Glutamatergic neuron (in vitro differentiated cells): ENCODE results near the gene PRDX2. TPM values are rescaled to one million over a fixed set of nuclear protein-coding genes. Genes with fewer than 3 reads are reported as not detected.

ENCODE experiments used
- DNase-seq: peaks from one replicate; pipeline ENCODE4 v3.0.0; 2022
- H3K27ac Mint-ChIP-seq: one replicate; pipeline ENCODE4 v1.8.0; 2020; ENCODE audit warnings: mild to moderate bottlenecking, mixed read lengths, inconsistent platforms; ENCODE audit not compliant: unreplicated experiment
- H3K27me3 Mint-ChIP-seq: one replicate; pipeline ENCODE4 v1.8.0; 2020; ENCODE audit warnings: mild to moderate bottlenecking, moderate library complexity, mixed read lengths, inconsistent platforms; ENCODE audit not compliant: unreplicated experiment
- H3K36me3 Mint-ChIP-seq: one replicate; pipeline ENCODE4 v1.8.0; 2020; ENCODE audit warnings: mild to moderate bottlenecking, mixed read lengths, inconsistent platforms; ENCODE audit not compliant: unreplicated experiment
- H3K4me1 Mint-ChIP-seq: one replicate; pipeline ENCODE4 v1.8.0; 2020; ENCODE audit warnings: mild to moderate bottlenecking, low read depth, mixed read lengths, inconsistent platforms; ENCODE audit not compliant: unreplicated experiment
- H3K4me3 Mint-ChIP-seq: one replicate; pipeline ENCODE4 v1.8.0; 2020; ENCODE audit warnings: mild to moderate bottlenecking, mixed read lengths, inconsistent platforms; ENCODE audit not compliant: unreplicated experiment
- H3K9me3 Mint-ChIP-seq: one replicate; pipeline ENCODE4 v1.8.0; 2020; ENCODE audit warnings: mild to moderate bottlenecking, moderate library complexity, mixed read lengths, inconsistent platforms; ENCODE audit not compliant: unreplicated experiment
- CTCF ChIP-seq: fragments of 200-600 bp; sonication (generic); IDR thresholded peaks from one replicate; pipeline ENCODE4 v1.5.0; 2021; ENCODE audit not compliant: partially characterized antibody, unreplicated experiment
- total RNA-seq: library from RNA; stranded (reverse); fragmentation: NEBNext Ultra II Directional; extraction: Animal tissue kit (Norgen Biotek cat#: 25700); gene quantifications from one replicate; pipeline ENCODE4 v1.2.1, GENCODE V29; 2021; ENCODE audit not compliant: unreplicated experiment

PRDX2 gene
- total RNA-seq, 1 donor from 2014 or later = 671 TPM

- H3K4me1 Mint-ChIP-seq = peaks cover 38% of the 10 kb centered on the region
- peaks cover 35% of the 10 kb centered on the region for H3K27me3 Mint-ChIP-seq
- DNase-seq = peak; percentile 77
Measured at GRCh38 chr19:12834976-12835757, 33.6 kb upstream of the PRDX2 start.

GRCh38 chr19:12834566-12834943 is 33.0 kb upstream of the PRDX2 start, which contains the start of gene RTBDN:
RTBDN (minus strand) TSS chr19:12834579; CDS start chr19:12829979, 4,600 bp downstream.
- peak within 1 kb of the TSS; percentile 89 for H3K4me3 Mint-ChIP-seq
- H3K27me3 Mint-ChIP-seq = peaks cover 34% of the 10 kb centered on the region
- H3K9me3 Mint-ChIP-seq = peaks cover 25% of the 10 kb centered on the region
- no peak for TF ChIP-seq CTCF
- H3K36me3 Mint-ChIP-seq = peaks cover 6% of the 10 kb centered on the region
- H3K27ac Mint-ChIP-seq = peak within 1 kb of the TSS; percentile 79
- H3K4me1 Mint-ChIP-seq = peaks cover 33% of the 10 kb centered on the region
- DNase-seq = peak; percentile 48

More at GRCh38 chr19:12834976-12835757, 33.6 kb upstream of the PRDX2 start:
- Mint-ChIP-seq H3K27ac (no peak overlapping the region), H3K36me3 (peaks cover 7% of the 10 kb centered on the region), H3K4me3 (peak overlapping the region; percentile 89), H3K9me3 (peaks cover 25% of the 10 kb centered on the region)
- no peak for TF ChIP-seq CTCF

GRCh38 chr19:12833738-12834565 is 32.4 kb upstream of the PRDX2 start:
- TF ChIP-seq CTCF = no peak
- H3K9me3 Mint-ChIP-seq = peaks cover 20% of the 10 kb centered on the region
- peak overlapping the region; percentile 89 for H3K4me3 Mint-ChIP-seq
- H3K27ac Mint-ChIP-seq = peak overlapping the region; percentile 19
- H3K27me3 Mint-ChIP-seq = peaks cover 28% of the 10 kb centered on the region
- peaks cover 27% of the 10 kb centered on the region for H3K4me1 Mint-ChIP-seq
- DNase-seq = peak; percentile 81
- H3K36me3 Mint-ChIP-seq = no peaks in the 10 kb centered on the region

GRCh38 chr19:12833418-12833737 is 31.8 kb upstream of the PRDX2 start:
- no peak for DNase-seq

More at GRCh38 chr19:12833418-12833737, 31.8 kb upstream of the PRDX2 start:
- peaks cover 20% of the 10 kb centered on the region for H3K9me3 Mint-ChIP-seq
- H3K4me1 Mint-ChIP-seq = peaks cover 27% of the 10 kb centered on the region
- no peak for TF ChIP-seq CTCF
- peak overlapping the region; percentile 81 for H3K4me3 Mint-ChIP-seq
- peak overlapping the region; percentile 79 for H3K27ac Mint-ChIP-seq
- no peaks in the 10 kb centered on the region for H3K36me3 Mint-ChIP-seq
- peaks cover 28% of the 10 kb centered on the region for H3K27me3 Mint-ChIP-seq
